ENCODE results near the gene COMMD7.
"Not testable (repeated sequence)": the region's sequence is repeated elsewhere in the genome, so short reads cannot be mapped to it uniquely, and the experiment has no call there.

COMMD7 gene

DNA sequence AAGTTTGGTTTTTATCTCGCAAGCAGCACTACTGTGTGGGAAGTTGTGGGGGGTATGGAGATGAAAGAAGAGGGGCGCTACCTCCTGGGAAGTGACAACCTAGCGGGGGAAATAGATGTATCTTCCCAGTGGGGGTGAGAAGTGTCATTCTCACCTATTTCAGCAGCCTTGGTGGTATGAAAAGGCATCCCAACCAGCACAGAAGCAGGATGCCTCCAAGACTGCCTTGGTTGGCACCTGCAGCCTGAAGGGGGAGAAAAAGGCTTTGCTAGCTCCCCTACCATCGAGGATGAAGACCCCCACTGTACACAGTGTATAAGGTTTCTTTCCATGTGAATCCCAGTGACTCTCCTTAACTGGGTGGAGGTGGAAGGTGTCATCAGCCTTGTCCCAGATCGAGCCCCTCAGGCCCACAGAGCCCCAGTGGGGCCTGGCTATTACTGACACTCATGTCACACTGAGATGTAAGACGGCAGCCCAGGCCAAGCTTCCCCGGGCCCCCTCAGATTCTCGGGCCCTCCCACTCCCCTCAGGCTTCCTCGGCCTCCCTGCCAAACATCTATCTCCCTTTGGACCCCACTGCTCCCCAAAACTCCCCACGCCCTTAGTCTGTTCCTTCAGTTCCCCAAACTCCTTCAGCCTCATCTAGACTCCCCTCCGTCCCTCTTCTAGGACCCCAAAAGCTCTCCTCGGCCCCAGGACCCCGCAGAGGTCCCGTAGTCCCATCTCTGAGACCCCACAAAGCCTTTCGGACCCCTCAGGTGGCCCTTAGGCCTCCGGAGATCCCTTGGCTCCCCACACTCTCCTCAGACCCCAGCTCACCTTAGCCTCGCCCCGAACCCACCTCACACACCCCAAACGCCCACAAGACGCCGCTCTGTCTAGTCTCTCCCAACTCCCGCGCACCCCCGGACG is 688 bp downstream of the COMMD7 start:
- peak in 34 of 42 donors; percentile 14 to 88 (median 52) for DNase-seq
- intact Hi-C loops (cut with DNase I), result no loop called here

DNA sequence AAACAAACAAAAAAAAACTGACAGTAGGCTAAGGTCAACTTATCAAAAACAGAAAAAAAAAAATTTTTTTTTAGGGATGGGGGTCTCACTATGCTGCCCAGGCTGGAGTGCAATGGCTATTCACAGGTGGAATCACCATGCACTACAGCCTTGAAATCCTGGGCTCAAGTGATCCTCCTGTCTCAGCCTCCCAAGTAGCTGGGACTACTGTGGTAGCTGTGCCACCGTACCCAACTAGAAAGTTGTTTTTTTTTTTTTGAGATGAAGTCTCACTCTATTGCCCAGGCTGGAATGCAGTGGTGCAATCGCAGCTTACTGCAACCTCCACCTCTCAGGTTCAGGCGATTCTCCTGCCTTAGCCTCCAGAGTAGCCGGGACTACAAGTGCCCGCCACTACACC is 2.1 kb downstream of the COMMD7 start:
- DNase-seq, result no peak
- intact Hi-C loops (cut with DNase I), result no loop called here

DNA sequence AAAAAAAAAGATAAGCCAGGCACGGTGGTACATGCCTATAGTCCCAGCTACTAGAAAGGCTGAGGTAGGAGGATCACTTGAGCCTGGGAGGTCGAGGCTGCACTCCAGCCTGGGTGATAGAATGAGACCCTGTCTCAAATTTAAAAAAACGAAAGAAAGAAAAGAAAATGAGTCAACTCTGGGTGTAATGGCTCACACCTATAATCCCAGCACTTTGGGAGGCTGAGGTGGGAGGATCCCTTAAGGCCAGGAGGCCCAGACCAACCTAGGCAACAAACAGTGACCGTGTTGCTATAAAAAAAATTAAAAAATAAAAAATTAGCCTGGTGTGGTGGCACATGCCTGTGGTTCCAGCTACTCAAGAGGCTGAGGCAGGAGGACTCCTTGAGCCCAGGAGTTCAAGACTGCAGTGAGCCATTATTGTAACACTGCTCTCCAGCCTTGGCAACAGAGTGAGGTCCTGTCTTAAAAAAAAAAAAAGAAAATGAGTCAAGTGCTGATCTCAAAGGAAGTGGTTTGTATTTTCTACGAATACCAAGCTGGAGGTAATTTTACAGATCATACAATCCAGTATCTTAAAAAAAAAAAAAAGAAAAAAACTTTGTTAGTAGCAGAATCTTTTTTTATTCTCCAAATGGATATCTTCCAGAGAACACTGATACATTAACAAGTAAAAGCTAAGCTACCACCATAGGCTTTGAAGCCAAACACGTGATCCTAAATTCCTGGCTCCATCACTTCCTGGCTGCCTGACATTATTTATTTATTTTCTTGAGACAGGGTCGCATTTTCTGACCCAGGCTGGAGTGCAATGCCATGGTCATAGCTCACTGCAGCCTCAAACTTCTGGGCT is 5.7 kb downstream of the COMMD7 start:
- no peak for DNase-seq

DNA sequence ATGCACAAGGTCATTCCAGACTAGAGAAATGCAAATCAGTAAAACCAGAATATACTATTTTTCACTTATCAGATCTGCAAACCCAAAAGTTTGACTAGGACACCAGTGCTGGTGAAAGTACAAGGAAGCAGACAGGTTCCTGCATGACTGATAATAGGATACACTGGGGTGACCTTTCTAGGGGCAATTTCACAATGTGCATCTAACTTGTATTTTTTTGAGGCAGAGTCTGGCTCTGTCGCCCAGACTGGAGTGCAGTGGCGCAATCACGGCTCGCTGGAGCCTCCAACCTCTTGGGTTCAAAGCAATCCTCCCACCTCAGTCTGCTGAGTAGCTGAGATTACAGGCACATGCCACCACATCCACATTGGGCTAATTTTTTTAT is 11.4 kb downstream of the COMMD7 start:
- DNase-seq, result no peak
- intact Hi-C loops (cut with DNase I), result no loop called here

More for the DNA sequence above, 5.7 kb downstream of the COMMD7 start:
- intact Hi-C loops (cut with DNase I), result no loop called here

DNA sequence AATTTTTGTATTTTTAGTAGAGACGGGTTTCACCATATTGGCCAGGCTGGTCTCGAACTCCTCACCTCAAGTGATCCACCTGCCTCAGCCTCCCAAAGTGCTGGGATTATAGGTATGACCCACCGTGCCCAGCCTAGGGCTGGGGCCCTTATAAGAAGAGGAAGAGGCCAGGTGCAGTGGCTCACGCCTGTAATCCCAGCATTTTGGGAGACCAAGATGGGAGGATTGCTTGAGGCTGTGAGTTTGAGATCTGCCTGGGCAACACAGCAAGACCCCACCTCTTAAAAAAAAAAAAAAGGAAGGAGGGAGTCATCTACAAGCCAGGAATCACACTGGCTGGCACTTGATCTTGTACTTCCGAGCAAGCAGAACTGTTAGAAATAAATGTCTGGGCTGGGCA is 13.9 kb downstream of the COMMD7 start:
- DNase-seq; intact Hi-C loops (cut with DNase I): not testable (repeated sequence)

DNA sequence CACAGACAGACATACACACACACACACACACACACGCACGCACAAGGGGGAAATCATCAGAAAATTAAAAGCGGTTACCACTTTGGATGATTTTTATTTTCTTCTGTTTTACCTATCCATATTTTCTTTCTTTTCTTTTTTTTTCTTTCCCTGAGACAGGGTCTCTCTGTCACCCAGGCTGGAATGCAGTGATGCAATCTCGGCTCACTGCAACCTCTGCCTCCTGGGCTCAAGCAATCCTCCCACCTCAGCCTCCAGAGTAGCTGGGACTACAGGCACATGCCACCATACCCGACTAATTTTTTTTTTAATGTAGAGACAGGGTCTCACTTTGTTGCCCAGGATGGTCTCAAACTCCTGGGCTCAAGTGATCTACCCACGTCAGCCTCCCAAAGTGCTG is 14.8 kb downstream of the COMMD7 start:
- intact Hi-C loops (cut with DNase I); DNase-seq: not testable (repeated sequence)

DNA sequence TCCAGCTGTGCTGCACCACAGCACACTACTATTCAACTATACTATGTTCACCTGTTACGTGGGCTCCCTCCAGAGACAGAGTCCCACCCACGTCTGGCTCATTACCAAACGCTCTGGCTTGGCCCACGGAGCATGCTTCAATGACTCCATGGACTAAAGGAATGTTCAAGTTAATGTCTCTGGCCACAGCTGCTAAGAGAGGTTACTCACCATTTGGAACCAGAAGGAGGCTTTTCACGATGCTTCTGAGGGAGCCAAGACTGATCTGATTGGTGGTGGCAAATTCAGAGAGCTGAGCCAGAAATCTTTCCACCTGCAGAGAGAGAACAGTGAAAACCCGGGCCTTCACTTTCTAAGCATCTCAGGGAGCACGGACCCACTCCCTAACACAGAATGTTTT is 15.6 kb downstream of the COMMD7 start:
- intact Hi-C loops (cut with DNase I), result no loop called here
- DNase-seq, result peak in 38 of 42 donors; percentile 13 to 85 (median 46)

DNA sequence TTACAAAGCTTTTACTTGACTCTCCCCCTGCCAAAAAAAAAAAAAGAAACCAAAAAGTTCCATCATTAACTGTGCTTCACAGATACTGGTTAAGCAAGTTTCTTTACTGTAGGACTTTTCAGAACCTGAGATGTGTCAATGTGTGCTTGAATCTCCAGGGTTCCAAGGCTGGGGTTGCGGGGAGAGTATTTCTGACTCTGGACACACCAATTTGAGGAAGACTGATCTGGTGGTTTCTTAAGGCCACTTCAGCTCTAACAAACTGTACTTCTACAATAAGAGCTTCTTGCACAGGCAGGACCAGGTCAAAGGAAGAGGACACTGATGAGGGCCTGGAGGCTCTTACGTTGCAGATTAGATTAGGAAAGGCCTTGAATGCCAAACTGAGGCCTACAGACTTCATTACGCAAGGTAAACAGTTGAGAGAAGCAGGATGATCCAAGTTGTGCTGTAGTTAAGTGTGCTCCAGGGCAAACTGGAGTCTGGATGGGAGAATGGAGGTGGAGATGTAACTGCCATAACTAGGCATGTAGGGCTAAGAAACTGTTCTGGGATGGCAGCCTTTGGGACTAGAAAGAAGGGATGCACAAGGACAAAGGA is 24.4 kb downstream of the COMMD7 start:
- no peak for DNase-seq
- intact Hi-C loops (cut with DNase I), result no loop called here

DNA sequence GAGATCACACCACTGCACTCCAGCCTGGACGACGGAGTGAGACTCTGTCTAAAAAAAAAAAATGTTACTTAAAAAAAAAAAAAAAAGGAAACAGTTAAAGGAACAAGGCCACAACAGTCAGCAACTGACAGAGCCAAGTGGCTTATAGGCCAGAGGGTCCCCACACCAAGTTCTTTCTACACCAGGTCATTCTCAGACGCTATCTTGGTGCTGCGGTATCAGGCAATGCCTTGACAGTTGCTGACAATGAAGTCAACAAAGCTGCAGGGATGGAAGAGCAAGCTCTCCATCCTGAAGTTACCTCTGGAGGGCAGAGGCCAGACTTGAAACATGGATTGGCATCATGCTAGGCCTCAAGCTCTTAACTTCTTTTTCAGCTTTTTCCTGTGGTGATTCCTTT is 31.9 kb downstream of the COMMD7 start:
- DNase-seq, result no peak
- intact Hi-C loops (cut with DNase I), result no loop called here

DNA sequence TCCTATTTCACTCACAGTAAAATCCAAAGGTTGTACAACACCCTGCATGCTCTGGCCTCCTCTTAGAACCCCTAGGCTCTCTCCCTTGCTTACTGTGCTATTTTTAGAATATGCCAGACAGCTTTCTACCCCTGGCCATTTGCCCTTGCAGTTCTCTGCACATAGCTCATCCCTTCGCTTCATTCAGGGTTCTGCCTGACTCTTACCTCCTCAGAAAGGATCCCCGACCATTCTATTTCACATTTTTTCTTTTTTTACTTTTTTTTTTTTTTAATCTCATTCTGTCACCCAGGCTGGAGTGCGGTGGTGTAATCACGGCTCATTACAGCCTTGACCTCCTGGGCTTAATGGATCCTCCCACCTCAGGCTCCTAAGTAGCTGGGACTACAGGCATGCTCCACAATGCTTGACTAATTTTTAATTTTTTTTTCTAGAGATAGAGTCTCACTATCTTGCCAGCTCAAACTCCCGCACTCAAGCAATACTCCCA is 33.6 kb downstream of the COMMD7 start:
- peak in 3 of 42 donors; percentile 17 to 44 (median 25) for DNase-seq
- intact Hi-C loops (cut with DNase I), result no loop called here

DNA sequence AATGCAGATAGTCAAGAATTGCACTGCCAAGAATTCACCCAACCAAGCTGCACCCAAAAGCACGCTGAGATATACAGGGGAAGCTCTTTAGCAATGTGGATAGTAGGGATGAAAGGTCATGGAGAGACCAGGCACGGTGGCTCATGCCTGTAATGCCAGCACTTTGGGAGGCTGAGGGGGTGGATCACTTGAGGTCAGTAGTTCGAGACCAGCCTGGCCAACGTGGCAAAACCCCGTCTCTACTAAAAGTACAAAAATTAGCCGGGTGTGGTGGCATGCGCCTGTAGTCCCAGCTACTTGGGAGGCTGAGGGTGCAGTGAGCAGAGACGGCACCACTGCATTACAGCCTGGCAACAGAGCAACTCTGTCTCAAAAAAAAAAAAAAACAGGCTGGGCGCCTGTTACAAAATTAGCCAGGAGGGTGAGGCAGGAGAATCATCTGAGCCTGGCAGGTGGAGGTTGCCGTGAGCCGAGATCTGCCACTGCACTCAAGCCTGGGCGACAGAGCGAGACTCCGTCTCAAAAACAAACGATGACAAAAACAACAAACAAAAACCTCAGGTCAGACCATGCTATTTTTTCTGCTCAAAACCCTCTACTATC is 34.1 kb downstream of the COMMD7 start:
- DNase-seq; intact Hi-C loops (cut with DNase I): not testable (repeated sequence)

DNA sequence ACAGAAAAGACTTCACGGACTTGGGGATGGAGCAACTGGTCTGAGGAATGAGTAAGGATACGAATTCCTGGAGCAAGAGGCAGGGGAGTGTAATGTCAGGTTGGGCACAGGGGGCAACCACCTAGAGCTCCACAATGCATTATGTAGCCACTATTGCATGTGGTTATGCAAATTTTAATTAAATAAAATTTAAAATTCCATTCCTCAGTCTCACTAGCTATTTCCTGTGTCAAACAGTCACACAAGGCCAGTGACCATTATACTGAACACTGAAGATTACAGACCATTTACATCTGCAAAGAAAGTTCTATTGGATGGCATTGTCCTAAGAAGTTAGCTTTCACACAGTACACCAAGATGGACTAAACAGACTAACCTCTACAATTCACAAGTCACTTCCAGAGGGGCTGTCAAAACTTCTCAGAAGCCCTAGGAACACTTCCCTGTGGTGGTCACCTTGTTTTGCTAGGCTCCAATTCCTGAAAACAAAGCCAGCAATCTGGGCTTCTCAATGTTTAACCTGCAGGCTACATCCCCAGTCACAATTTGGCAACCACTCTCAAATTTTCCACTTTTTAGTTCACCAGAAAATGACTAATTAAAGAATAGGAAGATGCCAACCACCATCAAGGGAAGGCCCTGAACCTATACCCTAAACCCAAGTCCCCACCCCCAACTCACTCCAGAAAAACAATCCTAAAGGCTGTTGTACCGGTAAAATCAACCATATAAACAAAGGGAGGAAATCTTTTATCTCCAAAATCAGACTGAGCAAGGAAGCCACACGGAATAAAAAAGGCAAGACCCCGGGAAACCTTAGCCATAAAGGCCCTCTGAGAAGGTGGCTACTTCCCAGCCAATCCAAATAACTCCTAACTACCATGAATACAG is 35.3 kb downstream of the COMMD7 start:
- no peak for DNase-seq
- intact Hi-C loops (cut with DNase I), result no loop called here

DNA sequence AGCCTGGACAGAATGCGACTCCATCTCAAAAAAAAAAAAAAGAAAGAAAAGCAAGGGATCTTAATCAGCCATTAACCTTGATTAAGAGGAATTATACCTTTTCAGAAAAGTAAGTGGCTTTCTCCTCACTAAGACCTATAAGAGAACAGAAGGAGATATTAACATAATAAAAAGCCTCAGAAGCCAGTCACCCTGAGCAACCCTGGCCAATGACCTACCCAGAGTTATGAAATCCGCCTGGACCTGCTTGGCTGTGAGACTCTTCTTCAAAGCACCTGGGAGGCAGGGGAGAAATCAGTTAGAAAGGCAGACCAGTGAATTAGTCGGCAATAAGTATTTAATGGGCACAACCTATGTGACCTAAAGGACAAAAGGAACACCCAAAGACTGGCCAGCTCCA is 36.8 kb downstream of the COMMD7 start:
- DNase-seq, result no peak
- intact Hi-C loops (cut with DNase I), result no loop called here

DNA sequence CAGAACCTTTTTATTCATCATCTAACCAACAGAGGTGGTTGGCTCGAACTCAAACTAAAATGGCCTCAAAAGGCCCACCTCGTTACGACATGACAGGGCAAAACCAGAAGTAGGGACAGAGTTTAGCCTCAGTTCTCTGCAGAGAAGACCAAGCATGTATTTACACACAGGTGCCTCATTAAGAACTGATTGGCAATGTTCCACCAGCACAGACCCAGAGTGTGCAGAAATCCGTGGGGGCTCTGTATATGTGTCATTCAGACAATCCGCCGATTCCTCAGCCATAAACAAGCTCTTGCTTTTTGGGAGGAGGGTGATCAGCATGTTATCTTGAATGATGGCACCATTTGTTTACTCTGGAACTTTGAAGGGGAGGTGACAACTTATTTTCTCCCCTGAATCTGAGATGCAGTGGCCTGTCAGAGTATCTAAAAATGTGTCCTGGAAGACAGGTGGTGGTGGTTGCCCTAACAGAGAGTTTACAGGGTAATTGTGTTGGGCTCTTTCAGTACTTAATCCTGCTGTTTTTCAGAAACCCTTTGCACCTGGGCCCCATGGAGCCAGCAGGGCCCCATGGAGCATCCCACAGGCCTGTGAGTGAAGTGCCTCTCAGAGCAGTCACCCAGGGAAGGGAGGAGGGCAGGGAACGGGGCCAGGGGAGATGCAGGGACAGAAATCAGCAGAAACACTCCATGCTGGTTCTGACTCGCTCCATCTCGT is 40.4 kb downstream of the COMMD7 start:
- intact Hi-C loops (cut with DNase I), result no loop called here
- DNase-seq, result no peak

DNA sequence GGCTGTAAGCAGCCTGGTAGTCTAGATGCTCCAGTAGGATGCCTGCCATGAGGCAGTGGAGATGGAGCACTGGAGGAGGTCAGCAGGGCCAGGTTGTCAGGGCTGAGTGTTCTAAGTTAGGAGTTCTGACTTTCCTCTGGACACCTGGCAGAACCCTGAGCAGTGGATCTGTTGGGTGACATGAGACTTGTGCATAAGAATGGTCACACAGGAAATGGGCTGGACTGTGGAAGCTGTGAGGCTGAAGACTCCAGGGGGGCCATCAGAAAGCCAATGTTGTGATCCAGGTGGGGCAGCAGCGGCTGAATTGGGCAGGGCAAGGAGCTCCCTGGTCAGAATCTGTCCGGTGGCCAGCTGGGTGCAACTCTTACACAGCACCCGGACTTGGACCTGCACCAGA is 45.7 kb downstream of the COMMD7 start:
- no peak for DNase-seq
- intact Hi-C loops (cut with DNase I), result no loop called here

DNA sequence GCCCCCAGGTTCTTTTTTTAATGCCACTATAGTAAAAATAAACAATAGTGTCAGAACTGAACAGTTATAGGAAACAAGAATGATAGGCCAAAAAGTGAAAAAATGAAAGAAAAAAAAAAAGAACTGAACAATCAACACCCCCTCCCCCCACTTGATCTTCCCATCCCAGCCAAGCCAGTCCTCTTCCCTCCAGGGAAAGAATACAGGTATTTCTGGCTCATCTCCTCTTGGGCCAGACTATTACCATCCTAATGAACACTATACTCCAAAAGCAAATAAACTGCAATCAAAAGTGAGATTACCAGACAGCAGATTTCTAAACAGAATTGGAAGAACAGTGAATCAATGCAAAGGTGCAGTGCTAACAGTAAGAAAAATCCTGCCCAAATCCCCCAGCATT is 48.2 kb downstream of the COMMD7 start:
- intact Hi-C loops (cut with DNase I), result no loop called here

DNA sequence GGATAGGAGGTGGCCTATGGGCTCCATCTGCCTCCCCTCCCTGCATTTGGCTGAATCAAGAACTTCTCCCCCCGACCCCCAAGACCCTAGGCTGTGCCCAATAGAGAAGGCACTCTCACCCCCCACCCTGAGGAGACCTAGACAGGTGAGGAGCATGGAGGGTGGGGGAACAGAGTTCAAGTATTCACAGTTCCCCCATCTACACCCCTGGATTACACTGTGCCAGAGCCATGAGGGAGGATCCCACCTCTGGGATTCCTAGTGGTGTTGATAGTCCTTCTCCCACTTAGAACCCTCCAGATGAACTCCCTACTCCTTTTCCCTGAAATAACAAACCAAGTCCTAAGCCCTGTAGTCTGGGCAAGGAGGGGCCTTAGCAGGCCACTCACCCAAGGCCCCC is 54.3 kb downstream of the COMMD7 start:
- intact Hi-C loops (cut with DNase I); DNase-seq: not testable (repeated sequence)

More for the DNA sequence above, 48.2 kb downstream of the COMMD7 start:
- DNase-seq, result no peak

DNA sequence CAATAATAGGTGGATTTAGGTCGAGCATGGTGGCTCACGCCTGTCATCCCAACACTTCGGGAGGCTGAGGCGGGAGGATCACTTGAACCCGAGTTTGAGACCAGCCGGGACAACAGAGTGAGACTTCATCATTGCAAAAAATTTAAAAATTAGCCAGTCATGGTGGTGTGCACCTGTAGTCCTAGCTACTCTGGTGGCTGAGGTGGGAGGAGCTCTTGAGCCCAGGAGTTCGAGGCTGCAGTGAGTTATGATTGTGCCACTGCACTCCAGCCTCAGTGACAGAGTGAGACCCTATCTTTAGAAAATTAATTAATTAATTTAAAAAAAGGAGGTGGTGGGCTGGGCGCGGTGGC is 56.1 kb downstream of the COMMD7 start:
- intact Hi-C loops (cut with DNase I), result no loop called here
- no peak for DNase-seq

Measured in head of caudate nucleus (tissue), 42 donors.